NB4 (cell line): ENCODE data around the gene REPS2.
A peak's percentile ranks its signal among the peaks of the same experiment; 100 is the strongest.

Experiments used
- DNase-seq: peaks from one replicate; pipeline ENCODE4 v3.0.0; 2010; ENCODE audit warnings: low read depth
- H3K4me3 ChIP-seq: one replicate; pipeline ENCODE4 v1.5.1; 2011; ENCODE audit warnings: mild to moderate bottlenecking, low read depth, low read length, moderate library complexity
- MYC ChIP-seq: IDR thresholded peaks from 2 replicates; pipeline ENCODE4 v1.6.1; 2011; ENCODE audit warnings: low read depth, low read length
- POLR2A ChIP-seq: IDR thresholded peaks from 2 replicates; pipeline ENCODE4 v1.6.1; 2011; ENCODE audit warnings: mild to moderate bottlenecking; ENCODE audit not compliant: insufficient read length; ENCODE audit errors: extremely low read depth
- TF ChIP-seq, protein P1 (sequence below): IDR thresholded peaks from 2 replicates; pipeline ENCODE4 v1.6.1; 2011; ENCODE audit warnings: low read depth, low read length
- TF ChIP-seq, protein P2 (sequence below): IDR thresholded peaks from one replicate; pipeline ENCODE4 v1.5.1; 2012; ENCODE audit warnings: low read depth, low read length

Gene REPS2

DNA sequence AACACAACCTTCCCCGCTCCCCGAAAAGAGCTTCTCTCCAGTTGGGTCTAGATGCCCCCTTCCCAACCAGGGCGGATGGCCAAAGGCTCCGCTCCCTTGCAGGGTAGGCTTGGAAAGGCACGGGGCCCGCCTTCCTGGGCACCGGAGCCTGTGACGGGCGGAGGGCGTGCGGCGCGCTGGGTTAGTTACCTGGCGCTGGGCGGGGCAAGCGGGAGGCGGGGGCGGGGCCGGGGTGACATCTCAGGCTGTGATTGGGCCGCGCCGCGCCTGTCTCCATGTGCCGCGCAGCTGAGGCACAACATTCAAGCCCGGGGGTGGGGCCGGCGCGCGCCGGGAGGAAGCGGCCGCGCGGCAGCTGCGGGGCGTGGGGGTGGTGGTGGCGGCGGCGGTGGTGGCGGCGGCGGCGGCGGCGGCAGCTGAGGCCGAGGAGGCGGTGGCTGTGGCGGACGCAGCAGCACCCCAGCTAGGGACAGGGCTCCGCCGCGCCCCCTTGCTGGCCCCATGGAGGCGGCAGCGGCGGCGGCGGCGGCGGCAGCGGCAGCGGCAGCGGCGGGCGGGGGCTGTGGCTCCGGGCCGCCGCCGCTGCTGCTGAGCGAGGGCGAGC lies at the start of gene REPS2:
REPS2 (plus strand) TSS at position 298 of the 604 bp plus-strand sequence; CDS start at position 502, 204 bp downstream.
- peak; percentile 78 for DNase-seq
- TF ChIP-seq, protein P1, sequence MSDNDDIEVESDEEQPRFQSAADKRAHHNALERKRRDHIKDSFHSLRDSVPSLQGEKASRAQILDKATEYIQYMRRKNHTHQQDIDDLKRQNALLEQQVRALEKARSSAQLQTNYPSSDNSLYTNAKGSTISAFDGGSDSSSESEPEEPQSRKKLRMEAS, result no peak
- TF ChIP-seq POLR2A (no peak), MYC (no peak; the same call in 1 of the 2 replicates)
- TF ChIP-seq, protein P2, sequence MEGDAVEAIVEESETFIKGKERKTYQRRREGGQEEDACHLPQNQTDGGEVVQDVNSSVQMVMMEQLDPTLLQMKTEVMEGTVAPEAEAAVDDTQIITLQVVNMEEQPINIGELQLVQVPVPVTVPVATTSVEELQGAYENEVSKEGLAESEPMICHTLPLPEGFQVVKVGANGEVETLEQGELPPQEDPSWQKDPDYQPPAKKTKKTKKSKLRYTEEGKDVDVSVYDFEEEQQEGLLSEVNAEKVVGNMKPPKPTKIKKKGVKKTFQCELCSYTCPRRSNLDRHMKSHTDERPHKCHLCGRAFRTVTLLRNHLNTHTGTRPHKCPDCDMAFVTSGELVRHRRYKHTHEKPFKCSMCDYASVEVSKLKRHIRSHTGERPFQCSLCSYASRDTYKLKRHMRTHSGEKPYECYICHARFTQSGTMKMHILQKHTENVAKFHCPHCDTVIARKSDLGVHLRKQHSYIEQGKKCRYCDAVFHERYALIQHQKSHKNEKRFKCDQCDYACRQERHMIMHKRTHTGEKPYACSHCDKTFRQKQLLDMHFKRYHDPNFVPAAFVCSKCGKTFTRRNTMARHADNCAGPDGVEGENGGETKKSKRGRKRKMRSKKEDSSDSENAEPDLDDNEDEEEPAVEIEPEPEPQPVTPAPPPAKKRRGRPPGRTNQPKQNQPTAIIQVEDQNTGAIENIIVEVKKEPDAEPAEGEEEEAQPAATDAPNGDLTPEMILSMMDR, result no peak
- peak within 1 kb of the TSS; percentile 25 for H3K4me3 ChIP-seq

DNA sequence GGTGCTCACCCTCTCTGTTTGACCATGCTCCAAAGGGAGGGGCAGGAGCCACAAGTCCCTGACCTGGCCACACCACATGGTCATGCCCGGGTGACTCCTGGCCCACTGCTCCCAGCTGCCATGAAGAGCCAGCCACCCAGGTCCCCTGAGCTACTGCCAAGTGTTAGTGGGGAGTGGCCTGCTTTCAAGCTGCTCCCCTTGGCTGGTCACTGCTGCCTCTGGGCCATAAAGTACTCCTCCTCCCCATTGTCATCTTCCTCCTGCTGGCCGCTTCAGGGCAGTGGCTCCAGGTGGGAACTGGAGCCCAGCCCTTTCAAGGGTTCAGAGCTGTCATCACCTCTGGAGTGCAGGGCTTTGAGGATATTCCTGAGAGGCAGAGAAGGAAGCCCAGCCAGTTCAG lies 49.0 kb upstream of the REPS2 start:
- DNase-seq, result no peak
- TF ChIP-seq POLR2A (no peak), MYC (no peak)
- TF ChIP-seq, protein P1, result no peak
- TF ChIP-seq, protein P2, result no peak
- H3K4me3 ChIP-seq, result no peak overlapping the region

DNA sequence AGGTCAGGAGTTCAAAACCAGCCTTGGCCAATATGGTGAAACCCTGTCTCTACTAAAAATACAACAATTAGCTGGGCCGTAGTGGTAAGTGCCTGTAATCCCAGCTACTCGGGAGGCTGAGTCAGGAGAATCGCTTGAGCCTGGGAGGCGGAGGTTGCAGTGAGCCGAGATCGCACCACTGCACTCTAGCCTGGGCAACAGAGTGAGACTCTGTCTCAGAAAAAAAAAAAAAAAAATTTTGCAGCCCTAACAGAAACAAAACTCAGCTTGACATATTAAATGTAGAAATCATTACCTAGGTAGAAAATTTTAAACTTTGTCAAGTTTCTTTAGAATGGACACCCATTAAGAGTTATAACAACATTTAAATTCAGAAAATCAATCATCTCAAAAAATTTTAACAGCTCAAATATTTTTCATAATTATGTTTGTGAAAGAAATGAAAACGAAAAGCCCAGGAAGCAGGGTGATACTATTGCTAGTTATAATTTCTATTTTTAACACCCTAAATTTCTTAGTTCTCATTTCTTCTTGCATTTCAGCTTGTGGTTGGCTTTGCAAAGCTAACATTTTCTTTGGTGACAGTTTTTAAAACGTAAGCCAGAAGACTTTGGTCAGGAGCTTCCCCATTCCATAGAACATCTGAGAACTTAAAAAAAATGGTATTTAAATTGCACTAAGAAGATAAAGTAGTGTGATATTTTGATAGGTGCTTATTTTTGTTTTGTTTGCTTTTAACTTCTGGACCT lies 43.0 kb upstream of the REPS2 start:
- TF ChIP-seq MYC, result no peak
- TF ChIP-seq, protein P1, result no peak
- no peak for TF ChIP-seq POLR2A
- TF ChIP-seq, protein P2, result no peak
- peak; percentile 55 for DNase-seq
- no peak overlapping the region for H3K4me3 ChIP-seq

DNA sequence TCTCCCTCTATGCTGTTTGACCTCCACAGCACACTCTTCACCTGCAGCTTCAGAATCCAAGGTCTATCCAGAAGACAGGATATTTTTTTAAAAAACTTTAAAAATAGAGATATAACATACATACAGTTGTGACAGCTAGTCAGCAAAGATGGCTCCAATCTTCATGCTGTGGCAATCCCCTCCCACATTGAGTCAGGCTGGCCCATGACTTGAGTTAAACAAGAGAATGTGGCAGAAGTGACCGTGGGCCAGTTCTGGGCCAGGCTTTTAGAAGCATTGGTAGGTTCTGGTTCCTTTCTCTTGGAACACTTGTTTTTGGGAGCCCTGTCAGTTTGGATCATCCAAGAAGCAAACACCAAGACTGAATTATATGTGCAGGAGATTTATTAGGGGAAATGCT lies 36.1 kb upstream of the REPS2 start:
- H3K4me3 ChIP-seq, result no peak overlapping the region
- TF ChIP-seq POLR2A, result no peak
- TF ChIP-seq MYC, result no peak
- TF ChIP-seq, protein P2, result no peak
- TF ChIP-seq, protein P1, result no peak
- DNase-seq, result no peak

DNA sequence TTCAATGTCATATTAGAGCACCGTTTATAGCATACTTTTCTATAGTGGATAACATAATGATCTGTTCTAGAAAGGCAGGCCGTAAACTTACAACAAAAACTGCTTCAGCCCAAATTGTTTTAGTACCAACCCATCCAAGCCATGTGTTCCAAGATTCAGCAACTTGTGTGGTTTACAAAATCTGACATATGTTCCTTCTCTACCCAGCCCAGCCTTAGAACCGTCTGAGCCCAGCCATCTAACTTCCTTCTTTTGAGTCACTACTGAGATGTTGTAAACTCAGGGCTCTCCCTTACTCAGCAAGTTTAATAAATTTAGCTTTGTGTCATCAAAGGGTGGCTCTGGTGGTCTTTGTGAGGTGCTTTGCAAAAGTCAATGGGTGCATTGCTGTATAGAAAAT lies 32.4 kb upstream of the REPS2 start:
- DNase-seq, result peak; percentile 74
- H3K4me3 ChIP-seq, result no peak overlapping the region
- TF ChIP-seq MYC, result peak; percentile 41
- TF ChIP-seq, protein P1, result peak; percentile 64
- TF ChIP-seq, protein P2, result no peak
- TF ChIP-seq POLR2A, result no peak
